Endothelial cell (in vitro differentiated cells): ENCODE measurements around the gene ATXN1. TPM values are rescaled to one million over a fixed set of nuclear protein-coding genes. Genes with fewer than 3 reads are reported as not detected.

Experiments used
- DNase-seq: peaks from one replicate; pipeline ENCODE4 v3.0.0; 2021; ENCODE audit warnings: low spot score
- H3K27ac Mint-ChIP-seq: one replicate; pipeline ENCODE4 v1.8.0; 2021; ENCODE audit warnings: mixed read lengths, inconsistent platforms; ENCODE audit not compliant: unreplicated experiment
- H3K27me3 Mint-ChIP-seq: one replicate; pipeline ENCODE4 v1.8.0; 2021; ENCODE audit warnings: mild to moderate bottlenecking, moderate library complexity, mixed read lengths, inconsistent platforms; ENCODE audit not compliant: unreplicated experiment
- H3K36me3 Mint-ChIP-seq: one replicate; pipeline ENCODE4 v1.8.0; 2021; ENCODE audit warnings: mild to moderate bottlenecking, low read depth, mixed read lengths, inconsistent platforms; ENCODE audit not compliant: unreplicated experiment
- H3K4me1 Mint-ChIP-seq: one replicate; pipeline ENCODE4 v1.8.0; 2021; ENCODE audit warnings: mild to moderate bottlenecking, mixed read lengths, inconsistent platforms; ENCODE audit not compliant: unreplicated experiment
- H3K4me3 Mint-ChIP-seq: one replicate; pipeline ENCODE4 v1.8.0; 2021; ENCODE audit warnings: mild to moderate bottlenecking, mixed read lengths, inconsistent platforms; ENCODE audit not compliant: unreplicated experiment
- H3K9me3 Mint-ChIP-seq: one replicate; pipeline ENCODE4 v1.8.0; 2021; ENCODE audit warnings: mixed read lengths, inconsistent platforms; ENCODE audit not compliant: unreplicated experiment
- total RNA-seq: library from RNA; stranded (reverse); fragmentation: NEBNext Ultra II Directional; extraction: Animal tissue kit (Norgen Biotek cat#: 25700); gene quantifications from one replicate; pipeline ENCODE4 v1.2.1, GENCODE V29; 2021; ENCODE audit not compliant: unreplicated experiment
- TF ChIP-seq, protein P1 (sequence below): fragments of 200-600 bp; sonication (generic); IDR thresholded peaks from one replicate; pipeline ENCODE4 v1.5.0; 2021; ENCODE audit warnings: antibody characterized with exemption; ENCODE audit not compliant: unreplicated experiment

The ATXN1 gene
- total RNA-seq, 1 donor from 2014 or later = 18.7 TPM

DNA sequence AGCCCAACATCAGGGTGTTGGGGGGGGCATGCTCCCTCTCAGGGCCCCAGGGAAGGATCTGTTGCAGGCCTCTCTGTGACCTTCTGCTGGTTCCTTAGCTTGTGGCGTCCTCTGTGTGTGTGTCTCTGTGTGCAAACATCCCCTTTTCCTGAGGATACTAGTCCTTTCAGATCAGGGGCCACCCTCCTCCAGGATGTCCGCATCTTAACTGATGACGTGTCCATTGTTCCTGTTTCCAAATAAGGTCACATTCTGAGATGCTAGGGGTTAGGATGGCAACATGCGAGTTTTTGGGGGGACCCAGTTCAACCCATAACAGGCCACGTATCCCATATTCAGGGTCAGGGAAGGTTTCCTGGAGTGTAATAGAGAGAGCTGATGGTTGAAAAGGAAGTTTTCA lies 482.0 kb downstream of the ATXN1 start:
- no peaks in the 10 kb centered on the region for H3K9me3 Mint-ChIP-seq
- H3K4me3 Mint-ChIP-seq = no peak overlapping the region
- peak overlapping the region; percentile 77 for H3K27ac Mint-ChIP-seq
- H3K4me1 Mint-ChIP-seq = peaks cover 29% of the 10 kb centered on the region
- H3K27me3 Mint-ChIP-seq = peaks cover 9% of the 10 kb centered on the region
- H3K36me3 Mint-ChIP-seq = no peaks in the 10 kb centered on the region
- TF ChIP-seq, protein P1, sequence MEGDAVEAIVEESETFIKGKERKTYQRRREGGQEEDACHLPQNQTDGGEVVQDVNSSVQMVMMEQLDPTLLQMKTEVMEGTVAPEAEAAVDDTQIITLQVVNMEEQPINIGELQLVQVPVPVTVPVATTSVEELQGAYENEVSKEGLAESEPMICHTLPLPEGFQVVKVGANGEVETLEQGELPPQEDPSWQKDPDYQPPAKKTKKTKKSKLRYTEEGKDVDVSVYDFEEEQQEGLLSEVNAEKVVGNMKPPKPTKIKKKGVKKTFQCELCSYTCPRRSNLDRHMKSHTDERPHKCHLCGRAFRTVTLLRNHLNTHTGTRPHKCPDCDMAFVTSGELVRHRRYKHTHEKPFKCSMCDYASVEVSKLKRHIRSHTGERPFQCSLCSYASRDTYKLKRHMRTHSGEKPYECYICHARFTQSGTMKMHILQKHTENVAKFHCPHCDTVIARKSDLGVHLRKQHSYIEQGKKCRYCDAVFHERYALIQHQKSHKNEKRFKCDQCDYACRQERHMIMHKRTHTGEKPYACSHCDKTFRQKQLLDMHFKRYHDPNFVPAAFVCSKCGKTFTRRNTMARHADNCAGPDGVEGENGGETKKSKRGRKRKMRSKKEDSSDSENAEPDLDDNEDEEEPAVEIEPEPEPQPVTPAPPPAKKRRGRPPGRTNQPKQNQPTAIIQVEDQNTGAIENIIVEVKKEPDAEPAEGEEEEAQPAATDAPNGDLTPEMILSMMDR = no peak
- DNase-seq = no peak

DNA sequence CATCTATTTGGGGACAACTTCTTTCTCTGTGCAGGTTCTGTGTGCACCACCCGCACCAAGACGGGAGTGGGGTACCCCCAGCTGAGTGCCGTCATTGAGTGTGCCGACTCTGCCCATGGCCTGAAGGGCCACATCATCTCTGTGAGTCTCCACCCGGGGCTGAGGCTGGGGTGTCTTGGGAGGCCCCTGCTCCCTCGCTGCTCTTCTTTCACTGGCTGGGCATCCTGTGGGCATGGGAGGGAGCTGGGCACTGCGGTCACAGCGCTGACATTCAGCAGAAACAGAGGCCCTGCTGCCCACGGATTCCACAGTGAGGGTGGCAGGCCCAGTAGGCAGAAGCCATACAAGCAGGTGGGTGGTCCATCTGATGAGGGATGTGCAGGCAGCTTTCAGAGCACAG lies 482.5 kb downstream of the ATXN1 start:
- peaks cover 9% of the 10 kb centered on the region for H3K27me3 Mint-ChIP-seq
- H3K36me3 Mint-ChIP-seq = no peaks in the 10 kb centered on the region
- H3K9me3 Mint-ChIP-seq = no peaks in the 10 kb centered on the region
- TF ChIP-seq, protein P1 = no peak
- no peak overlapping the region for H3K27ac Mint-ChIP-seq
- peaks cover 29% of the 10 kb centered on the region for H3K4me1 Mint-ChIP-seq
- no peak overlapping the region for H3K4me3 Mint-ChIP-seq
- DNase-seq = no peak

DNA sequence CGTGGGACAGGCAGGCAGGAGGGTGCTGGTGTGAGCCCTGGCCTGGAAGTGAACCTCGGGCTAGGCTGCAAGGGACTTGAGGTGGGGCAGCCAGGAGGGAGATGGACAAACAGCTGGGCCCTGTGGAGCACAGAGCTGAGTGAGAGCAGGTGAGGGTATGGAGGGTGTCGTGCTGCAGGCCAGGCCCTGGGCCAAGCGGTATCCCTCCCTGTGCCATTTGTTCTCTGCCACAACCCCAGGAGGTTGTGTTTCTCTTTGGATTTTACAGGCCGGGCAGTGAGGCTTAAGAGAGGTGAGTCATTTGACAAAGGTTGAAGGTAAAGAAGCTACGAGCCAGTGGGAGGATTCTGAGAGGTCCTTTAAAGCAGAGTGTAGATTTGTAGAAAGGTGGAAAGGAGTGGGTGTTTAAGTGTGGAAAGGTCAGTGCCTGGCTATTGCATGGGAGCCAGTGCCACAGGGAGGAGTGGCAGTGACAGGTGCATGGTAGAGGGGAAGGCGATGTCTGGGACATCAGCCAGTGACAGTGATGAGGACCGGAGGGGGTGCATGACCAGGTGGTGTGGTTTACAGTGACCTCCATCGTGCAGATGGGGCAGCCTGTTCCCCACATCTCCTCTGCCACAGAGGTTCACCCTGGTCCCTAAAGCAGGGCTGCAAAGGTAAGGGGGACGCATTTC lies 483.1 kb downstream of the ATXN1 start:
- Mint-ChIP-seq H3K27me3 (peaks cover 9% of the 10 kb centered on the region), H3K4me1 (peaks cover 29% of the 10 kb centered on the region), H3K9me3 (no peaks in the 10 kb centered on the region), H3K36me3 (no peaks in the 10 kb centered on the region), H3K4me3 (peak overlapping the region; percentile 4), H3K27ac (peak overlapping the region; percentile 79)
- DNase-seq = no peak
- TF ChIP-seq, protein P1 = no peak

DNA sequence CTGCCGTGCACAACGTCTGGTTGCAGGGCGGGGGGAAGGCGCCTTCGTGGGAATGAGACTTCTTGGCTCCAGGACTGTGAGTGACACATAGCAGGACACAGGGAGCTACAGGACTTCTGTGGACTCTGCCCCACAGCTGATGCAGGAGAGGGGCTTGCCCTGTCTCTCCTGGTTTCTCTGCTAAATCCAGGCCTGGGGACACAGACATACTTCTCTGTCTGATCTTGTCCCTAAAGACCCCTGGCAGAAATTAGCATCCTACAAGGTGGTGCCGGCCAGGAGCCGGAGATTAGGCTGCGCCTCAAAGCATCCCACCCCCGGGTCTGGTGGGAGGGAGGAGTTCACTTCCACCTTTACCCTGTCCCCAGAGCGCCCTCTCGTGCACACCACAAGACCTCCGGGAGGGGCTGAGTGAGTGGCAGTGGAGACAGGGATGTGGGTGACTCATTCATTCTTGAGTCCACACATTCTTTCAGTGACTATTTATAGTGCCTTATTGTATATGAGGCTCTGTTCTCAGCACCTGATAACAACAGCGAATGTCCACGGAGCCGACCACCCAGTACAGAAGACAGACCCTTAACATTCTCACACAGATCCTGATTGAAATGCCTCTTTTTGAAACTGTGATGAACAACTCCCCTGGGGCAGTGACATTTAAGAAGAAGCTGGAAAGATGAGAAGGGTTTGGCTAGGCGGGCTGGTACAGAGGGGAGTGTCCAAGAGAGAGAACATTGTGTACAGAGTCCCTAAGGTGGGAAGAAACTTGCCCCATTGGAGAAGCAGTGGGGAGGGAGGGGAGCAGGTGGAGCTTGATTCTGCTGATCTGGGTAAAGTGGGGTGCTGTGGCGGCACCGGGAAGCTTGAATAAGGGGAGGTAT lies 483.9 kb downstream of the ATXN1 start:
- DNase-seq = peak; percentile 66
- H3K27ac Mint-ChIP-seq = peak overlapping the region; percentile 14
- H3K36me3 Mint-ChIP-seq = no peaks in the 10 kb centered on the region
- H3K4me3 Mint-ChIP-seq = peak overlapping the region; percentile 4
- H3K4me1 Mint-ChIP-seq = peaks cover 29% of the 10 kb centered on the region
- H3K9me3 Mint-ChIP-seq = no peaks in the 10 kb centered on the region
- TF ChIP-seq, protein P1 = peak; percentile 25
- peaks cover 9% of the 10 kb centered on the region for H3K27me3 Mint-ChIP-seq
